GM12801 (cell line): Measurements from ENCODE around the gene DCTN4.

Experiments
- CTCF ChIP-seq: IDR thresholded peaks from one replicate; pipeline ENCODE4 v1.5.1; 2011; ENCODE audit warnings: control low read depth; ENCODE audit not compliant: insufficient read length; ENCODE audit errors: extremely low read depth

DCTN4 gene

GRCh38 chr5:150762211-150762610, 3.4 kb upstream of the DCTN4 start:
- TF ChIP-seq CTCF = no peak

GRCh38 chr5:150759334-150759583, 442 bp upstream of the DCTN4 start:
- TF ChIP-seq CTCF = no peak

GRCh38 chr5:150758203-150758530, 650 bp downstream of the DCTN4 start:
- TF ChIP-seq CTCF = no peak

- no peak for TF ChIP-seq CTCF
Measured at GRCh38 chr5:150757087-150757649, 1.6 kb downstream of the DCTN4 start.

GRCh38 chr5:150753863-150754262, 5.0 kb downstream of the DCTN4 start:
- TF ChIP-seq CTCF = no peak

GRCh38 chr5:150753463-150753862, 5.4 kb downstream of the DCTN4 start:
- no peak for TF ChIP-seq CTCF

GRCh38 chr5:150751096-150751891, 7.5 kb downstream of the DCTN4 start:
- TF ChIP-seq CTCF = no peak

- no peak for TF ChIP-seq CTCF
Measured at GRCh38 chr5:150750469-150750868, 8.3 kb downstream of the DCTN4 start.
